Ammon's horn (tissue), 1 donor: Measurements from ENCODE around the gene DMGDH.

Experiments used
- DNase-seq: peaks from one replicate; pipeline ENCODE4 v3.0.0-alpha.2; 2016; ENCODE audit warnings: low spot score

Gene DMGDH

DNA sequence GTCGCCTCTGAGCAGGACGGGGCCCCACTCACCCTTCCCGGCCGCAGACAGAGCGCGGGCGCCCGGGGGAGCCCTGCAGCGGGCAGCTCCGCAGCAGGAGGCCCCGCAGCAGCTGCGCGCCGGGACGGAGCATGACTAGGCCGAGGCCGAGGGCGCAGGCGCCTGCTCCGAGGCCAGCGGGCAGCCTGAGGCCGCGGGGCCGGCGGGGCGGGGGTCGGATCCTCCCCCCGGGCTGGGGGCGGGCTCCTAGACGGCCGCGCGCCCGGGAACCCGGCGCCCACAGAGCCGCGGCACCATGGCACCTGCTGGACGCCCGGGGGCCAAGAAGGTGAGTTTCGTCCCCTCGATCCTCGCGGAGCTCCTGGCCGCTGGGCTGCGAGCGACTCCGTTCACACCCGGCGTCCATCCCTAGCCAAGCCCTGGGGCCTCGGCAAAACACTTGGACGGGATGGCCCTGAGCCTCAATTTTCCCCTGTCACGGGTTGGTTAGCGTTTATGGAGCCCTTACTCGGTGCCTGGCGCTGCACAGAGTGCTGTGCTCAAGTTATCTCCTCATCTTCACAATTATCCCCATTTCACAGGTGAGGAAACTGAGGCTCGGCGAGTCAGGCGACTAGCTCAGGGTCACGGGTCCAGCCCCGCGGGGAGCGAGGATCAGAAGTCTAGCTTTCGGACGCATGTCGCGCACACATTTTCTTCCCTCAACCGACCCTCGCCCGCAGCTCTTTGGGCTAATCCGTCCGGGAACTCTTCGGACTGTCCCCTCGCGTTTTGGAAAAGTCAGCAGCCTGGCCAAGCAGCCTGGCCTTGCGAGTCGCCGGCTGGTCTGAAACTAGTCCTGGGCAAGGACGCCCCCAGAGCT, at the start of gene DMGDH, which contains the start of gene BHMT2:
TSS of gene DMGDH (minus strand) at position 187 of the 862 bp plus-strand sequence. CDS start at position 133, 54 bp downstream.
TSS of gene BHMT2 (plus strand) at position 280 of the 862 bp plus-strand sequence. CDS start at position 296, 16 bp downstream.
- no peak for DNase-seq

DNA sequence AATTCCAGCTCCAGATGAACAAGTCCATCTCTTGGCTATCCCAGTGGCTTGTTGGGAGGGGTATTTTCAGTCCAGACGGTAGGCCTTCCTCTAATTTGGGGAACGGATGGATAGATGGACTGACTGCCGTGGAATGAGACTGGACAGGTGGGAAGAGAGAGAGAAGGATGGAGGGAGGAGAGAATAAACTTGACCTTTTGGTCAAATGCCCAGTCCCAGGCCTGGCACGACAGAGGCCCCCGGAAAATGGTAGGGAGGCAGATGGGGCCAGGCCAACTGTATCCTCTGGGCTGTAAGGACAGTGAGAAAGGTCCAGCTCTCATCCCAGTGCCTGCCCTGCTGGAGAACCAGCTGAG, 43.2 kb upstream of the DMGDH start:
- no peak for DNase-seq

DNA sequence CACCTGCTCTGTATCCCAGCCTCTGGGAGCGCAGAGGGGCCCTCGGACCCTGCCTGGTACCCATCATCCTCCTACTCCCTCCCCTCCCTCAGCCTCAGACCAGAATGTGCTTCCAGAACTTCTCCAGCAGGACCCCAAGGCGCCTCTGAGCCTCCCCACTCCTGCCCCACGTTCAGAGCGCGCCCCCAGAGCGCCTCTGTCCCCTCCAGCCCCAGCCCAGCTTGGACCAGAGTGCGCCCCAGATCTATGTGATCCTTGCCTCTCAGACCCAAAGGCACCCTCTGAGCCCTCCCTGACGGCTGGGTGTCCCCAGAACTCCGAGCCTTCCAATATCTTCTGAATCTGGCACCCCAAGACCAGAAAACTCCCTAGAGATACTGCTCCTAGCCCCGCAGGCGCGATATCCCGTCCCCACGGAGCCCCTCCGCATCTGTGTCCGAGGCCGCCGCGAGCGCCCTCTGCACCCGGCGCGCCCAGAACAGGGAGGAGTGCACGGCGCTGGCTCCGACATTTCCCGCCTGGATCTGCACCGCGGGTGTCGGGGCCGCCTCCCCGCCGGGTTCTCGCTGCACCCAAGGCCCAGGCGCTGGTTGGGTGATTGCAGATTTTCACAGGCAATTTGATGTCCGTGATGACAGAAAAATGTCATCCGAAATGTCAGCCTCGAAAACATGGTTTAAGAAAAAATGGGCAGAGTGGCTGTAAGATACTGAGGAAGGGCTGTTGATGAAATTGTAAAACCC, 42.7 kb upstream of the DMGDH start:
- no peak for DNase-seq

DNA sequence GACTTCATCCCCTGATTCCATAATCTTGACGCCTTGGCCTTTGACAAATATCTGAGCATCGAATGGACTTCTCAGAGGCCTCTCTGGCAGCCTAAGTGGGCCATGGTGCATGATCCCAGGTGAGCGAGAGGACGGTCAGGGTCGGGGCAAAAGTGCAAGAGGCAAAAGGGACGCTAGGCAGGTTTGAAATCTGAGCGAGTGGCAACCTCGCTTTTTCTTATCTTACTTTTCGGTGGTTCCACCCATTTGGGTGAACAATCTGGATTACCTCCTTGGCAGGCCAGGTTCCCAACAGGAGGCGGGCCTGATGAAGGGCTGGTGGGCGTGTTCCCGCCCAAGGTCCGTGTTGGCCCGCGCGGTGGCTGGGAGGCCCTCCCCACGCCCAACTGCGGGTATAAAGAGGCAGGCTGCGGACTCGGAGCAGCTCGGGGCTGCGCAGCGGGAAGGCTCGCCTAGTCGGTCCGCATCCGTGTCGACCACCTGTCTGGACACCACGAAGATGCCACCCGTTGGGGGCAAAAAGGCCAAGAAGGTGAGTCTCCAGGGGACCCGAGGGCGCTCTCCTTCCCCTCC, 42.0 kb upstream of the DMGDH start, which contains the start of gene BHMT:
TSS of gene BHMT (plus strand) at position 423 of the 573 bp plus-strand sequence. CDS start at position 500, 77 bp downstream.
- no peak for DNase-seq

DNA sequence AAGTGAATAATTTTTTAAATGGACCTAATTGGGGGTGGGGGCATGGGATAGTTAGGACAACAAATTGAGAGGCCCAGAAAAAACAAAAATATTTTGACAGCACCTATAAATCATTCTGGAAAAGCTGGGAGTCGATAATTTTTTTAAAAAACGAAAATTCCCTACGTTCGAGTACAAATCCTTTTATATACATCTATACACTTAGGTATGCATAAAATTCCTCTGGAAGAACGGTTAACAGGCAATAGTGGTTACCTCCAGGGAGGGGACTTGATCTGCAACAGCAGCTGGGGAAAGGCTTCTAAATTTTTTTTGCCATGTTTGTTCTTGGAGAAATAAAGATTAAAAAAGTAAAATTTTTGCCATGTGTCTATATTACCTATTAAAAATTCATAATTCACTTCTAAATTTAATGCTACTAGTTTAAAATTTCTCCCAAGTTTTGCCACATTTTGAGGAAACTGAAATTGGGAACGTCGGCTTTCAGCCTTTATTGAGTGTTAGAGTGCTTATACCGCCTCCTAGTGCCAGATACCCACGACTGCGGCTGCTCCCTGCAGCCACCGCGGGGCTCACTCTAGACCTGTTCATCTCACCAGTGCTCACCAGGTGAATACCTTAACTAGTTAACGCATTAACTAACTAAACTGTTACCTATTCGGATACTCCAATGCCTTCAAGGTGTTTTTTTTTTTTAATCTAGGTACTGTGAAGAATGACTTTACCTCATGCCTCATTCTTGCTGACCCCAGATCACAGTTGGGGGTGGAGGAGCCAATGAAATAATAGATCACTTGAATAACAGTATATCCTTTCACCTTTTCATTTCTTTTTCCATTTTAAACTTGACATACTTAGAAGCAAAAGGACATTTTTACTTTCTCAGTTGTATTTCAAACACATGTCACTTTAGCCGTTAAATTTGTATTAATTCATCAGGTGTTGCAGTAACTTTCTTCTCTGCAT, 40.3 kb upstream of the DMGDH start:
- no peak for DNase-seq

DNA sequence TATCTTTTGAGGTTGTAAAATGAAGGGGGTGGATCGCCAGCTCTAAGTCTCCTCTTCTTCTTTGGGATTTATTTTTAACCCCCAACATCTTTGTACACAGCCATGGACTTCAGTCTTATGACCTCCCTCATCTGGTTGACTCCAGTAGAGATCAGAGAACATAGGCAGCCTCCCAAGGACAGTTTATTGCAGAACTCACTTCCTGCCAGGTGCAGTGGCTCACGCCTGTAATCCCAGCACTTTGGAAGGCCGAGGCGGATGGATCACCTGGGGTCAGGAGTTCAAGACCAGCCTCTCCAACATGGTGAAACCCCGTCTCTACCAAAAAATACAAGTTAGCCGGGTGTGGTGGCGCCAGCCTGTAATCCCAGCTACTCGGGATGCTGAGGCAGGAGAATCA, 39.3 kb upstream of the DMGDH start:
- no peak for DNase-seq

DNA sequence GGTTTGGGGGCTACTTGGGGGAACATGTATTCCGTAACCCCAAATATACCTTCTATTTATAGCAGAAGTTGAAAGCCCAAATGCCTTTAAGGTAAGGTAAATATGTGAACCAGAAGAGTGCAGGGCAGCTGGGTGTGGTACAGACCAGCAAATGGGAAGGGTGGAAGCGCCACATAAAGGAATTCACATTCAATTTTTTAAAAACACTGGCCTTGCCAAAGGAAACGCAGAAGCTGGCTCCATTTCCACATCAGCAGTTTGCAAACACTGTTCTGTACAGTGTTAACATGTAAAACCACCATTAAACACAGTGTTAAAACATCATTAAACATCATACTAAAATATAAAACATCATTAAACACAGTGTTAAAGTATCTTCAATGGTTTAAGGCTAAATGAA, 38.6 kb upstream of the DMGDH start:
- DNase-seq, result no peak

DNA sequence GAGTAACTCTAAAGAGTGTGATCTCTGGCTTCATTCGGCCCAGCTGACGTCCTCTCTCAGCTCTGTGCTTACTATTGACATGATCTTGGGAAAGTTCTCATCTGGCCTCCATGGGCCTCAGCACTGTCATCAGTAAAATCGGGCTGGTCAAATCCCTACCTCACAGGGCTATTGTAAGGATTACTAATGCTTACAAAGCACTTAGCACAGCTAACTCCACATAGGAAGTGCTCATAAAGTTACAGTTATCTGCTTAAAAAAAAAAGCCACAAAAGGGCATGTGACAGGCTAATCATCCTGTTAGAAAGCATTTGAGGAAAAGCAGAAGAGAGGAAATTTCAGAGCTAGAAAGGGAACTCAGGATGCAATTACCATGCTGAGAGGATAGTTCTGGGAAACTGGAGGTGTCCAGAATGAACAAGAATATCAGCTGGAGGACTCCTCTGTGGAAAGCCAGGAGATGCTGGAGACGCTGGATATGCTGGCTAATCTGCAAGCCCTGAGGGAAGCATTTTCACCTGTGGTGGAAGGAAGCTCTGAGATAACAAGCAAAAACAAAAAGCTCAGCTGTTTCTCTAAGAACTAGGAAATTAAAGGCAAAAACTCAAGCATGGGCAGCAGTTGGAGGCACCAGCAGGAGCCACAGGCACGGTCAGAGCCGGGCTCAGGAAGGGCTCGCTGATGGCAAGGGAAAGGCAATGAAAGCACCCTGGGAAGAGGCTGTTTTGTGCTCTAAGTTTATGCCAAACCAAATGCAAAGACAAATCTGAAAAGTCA, 37.7 kb upstream of the DMGDH start:
- DNase-seq, result no peak

DNA sequence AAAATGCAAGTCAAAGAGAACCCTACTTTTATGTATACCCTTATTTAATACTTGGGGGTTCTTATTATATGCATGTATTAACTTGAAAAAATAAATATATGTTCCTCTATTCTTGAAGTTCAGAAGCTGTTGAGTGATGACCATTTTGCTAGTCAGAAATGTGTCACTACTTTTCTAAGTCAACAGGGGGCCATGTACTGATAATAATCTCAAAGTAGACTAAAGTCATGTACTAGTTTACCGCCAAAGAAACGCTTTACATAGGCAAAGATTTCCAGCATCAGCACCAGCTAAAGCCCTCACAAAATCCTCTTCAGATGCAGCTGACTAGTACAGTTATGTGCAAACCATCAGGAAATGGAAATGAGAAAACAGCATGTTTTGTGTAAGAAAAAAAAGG, 36.4 kb upstream of the DMGDH start:
- DNase-seq, result no peak

DNA sequence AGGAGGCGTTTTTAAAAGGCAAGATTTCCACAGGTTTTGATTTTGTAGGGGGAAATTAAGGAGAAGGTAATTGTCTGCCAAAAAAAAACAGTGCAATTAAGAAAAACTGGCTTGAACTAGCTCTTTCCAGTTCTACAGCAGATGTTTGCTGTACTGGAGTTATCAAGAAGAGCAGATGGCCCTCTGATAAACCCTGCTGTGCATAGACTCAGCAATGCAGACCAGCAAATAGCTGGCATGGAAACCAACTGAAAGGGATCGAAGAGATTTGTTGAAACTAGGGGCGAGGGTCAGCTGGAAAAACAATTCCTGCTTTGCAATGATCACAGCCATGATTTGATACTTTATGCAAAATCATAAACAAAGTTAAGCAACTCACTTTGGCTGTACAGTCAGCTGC, 24.3 kb upstream of the DMGDH start:
- peak; percentile 35 for DNase-seq

DNA sequence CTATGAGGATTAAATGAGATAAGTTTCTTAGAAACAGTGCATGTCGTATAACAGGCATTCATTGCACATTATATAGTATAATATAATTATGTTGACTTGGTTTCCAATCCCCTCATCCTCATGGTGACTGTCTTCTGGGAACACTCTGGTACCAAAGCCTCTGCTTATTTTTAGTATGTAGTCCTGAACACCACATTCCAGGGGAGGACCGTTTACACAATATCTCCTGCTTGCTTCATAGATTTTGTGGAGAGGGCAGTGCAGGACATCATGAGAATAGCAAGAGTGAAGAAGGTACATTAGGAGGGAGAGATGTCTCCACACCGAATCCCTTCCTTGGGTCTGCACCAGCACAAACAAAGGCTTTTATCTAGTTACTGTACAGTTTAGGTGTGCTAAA, 21.6 kb upstream of the DMGDH start:
- no peak for DNase-seq

DNA sequence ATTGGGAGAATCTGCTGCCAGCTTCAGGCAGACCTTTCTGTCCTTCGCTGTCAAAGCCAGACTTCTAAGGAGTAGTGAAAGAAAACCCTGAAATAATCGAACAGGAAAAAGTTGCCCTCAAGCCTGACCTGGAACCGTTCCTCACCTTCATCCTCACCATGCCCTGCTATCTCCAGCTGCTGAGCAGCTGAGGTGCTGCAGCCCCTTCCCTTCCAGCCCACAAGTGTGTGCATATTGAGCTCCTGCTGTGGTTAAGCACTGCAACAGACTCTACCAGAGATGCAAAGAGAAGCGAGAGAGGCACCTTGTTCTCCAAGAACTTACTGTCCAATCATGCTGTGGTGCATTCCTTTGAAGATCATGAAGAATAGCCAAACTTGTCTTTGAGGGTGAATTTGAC, 19.0 kb upstream of the DMGDH start:
- no peak for DNase-seq

DNA sequence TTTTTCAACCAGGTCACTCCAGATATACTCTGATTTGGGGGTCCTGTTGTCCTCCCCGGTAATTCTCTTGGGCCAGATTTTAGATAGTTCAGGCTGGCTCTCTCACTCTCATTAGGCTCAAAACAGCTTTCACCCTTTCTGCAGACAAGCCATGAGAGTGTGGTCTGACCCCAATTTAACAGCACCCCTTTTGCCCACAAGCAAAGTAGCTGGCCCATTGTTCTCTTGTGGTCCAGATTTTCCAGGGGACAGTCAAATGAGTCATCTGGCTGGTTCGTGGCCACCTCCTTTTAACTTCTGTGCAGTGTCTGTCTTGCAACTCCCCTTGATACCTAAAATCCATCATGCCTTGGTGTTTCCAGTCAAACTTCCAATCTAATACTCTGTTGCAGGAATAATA, 16.6 kb upstream of the DMGDH start:
- no peak for DNase-seq

DNA sequence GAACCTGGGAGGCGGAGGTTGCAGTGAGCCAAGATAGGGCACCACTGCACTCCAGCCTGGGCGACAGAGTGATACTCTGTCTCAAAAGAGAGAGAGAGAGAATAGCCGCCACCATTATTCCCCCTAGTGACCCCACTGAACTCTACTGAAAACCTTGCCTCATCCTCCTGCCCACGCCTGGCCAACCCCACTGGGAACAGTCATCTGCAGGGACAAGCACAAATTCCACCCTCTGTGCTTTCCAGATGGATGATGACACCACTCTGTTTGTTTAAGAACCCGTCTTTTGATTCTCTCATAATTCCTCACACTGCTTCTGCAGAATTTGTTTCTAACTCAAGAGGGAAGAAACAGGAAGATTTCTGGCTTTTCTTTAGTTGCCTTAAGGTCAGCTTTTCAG, 12.3 kb upstream of the DMGDH start:
- no peak for DNase-seq

DNA sequence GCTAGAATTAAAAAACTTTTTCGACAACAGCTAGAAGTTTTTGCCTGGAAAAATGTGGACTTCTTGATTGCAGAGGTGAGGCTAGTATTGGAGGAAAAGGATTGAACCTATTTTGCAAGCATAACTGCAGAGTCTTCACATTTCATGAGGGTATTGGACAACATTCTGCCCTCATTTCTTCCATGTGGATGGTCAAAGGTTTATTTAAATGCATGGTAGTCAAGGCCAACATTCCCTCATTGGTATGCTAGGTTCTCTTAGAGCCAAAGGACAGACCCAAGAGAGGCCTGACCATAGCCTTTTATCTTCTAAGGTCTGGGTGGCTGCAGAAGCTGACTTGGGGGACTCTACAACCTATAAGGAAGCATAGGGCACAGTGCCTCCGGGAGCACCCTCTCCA, 11.3 kb upstream of the DMGDH start:
- no peak for DNase-seq

DNA sequence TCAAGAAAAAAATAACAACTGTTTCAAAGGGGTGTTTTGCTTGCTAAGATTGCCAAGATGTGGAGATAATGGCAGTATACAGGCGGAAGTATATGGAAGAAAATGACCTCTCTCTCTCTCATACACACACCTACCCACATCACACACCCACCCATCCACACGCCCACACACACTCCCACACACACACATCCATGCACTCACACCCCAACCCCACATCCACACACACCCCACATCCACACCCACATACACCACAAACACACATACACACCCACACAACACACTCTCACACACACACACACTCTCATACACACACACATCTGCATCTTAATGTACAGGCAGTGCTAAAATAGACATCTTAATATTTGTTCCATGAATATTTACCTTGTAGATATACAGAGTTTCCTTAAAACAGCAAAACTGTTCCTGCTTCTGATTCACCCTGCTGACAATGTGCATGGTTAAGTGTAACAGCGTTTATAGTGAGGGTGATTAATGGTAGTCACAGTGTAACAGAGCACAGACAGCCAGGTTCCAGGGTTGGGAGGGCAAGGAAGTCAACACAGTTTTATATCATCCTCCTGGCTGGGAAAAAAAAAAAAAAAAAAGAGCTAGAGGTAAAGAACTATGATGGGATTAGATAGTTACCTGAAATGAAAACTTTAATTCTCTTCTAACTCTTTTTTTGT, 8.3 kb upstream of the DMGDH start:
- no peak for DNase-seq

DNA sequence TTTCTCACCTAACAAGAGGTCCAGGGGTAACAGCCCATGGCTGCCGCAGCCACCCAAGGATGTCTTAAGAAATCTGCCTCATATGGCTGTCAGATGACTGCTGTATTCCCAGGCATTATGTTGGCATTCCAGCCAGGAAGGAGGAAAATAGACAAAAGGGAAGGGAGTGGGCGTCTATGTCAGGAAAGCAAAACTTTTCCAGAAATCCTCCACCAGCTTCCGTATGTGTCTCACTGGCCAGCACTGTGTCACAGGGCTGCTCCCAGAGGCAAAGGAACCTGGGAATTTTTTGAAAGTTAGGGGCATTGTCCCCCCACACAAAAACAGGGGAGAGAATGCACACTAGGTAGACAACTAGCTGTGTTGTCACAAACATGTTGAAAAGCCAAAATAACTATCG, 7.3 kb upstream of the DMGDH start:
- no peak for DNase-seq

DNA sequence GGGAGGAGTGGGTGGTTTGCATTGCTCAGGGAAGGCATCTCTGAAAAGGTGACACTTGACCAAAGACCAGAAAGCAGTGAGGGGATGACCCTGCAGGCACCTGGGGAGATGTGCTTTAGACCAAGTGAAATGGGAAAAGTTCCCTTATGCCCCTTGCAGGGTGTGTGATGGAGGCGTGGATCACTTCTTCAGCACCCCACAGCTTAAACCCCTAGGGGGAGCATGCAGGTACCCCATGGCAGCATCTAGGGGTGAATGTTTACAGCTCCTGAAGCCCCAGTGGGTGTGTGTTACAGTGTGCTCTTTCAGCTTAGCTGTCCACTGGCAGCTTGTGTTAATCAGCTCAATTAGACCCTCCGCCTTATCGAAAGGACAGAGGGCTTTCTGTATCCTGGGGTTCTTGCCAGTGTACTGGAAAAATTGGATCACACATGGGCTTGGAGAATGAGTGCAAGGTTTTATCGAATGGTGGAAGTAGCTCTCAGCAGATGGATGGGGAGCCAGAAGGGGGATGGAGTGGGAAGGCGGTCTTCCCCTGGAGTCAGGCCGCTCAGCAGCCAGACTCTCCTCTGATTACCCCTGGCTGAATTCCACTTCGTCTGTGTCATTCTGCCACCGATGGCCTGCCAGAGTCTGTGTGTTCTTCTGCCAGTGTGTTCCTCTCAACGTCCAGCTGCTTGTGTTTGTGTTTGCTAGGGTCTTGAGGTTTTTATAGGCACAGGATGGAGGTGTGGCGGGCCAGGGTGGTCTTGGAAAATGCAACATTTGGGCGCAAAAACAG, 6.4 kb upstream of the DMGDH start:
- no peak for DNase-seq

DNA sequence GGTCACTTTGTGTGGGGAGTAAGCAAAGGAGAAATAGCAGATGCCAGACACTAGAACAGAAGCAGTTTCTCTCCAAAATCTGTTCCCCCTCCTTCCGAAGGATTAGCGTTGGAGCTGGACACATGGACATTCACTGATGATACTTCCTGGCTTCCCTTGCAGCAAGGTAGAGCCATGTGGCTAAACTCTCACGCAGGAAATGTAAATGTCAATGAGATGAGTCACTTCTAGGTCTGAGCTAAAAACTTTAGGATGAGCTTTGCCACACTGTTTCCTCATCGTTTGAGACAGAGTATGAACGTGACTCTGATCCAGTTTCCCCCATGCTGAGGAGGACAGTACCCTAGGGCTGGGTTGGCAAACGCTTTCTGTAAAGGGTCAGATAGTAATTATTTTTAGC, 5.2 kb upstream of the DMGDH start:
- no peak for DNase-seq

DNA sequence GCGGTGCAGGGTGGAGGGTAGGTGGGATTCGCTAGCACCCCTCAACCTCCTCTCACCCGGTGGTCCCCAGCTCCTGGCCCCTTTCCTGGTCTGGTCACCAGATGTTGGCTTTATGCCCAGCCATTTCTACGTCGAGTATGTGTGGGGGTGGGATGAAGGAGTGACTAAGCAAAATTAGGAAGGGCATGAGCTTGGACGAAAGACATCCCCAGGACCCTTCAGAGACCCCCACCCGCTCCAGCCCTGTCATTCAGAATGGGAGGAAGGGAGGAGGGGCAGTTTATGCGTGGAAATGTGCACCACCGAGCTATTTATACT, 835 bp upstream of the DMGDH start:
- no peak for DNase-seq
